B cell (primary cell): Measurements from ENCODE around the gene C2CD4C. TPM values are rescaled to one million over a fixed set of nuclear protein-coding genes. Genes with fewer than 3 reads are reported as not detected.

Experiments used
- ATAC-seq: fragments of 200-7000 bp; cut with Tn5 transposase; one replicate; pipeline ENCODE4 v1.10.0; 2021; ENCODE audit warnings: low read depth, mild to moderate bottlenecking, moderate number of reproducible peaks, moderate library complexity
- CTCF ChIA-PET: fragments of 350-600 bp; sonication (Branson Sonifier 250); formaldehyde crosslinking; loops from one replicate; lab custom pipeline; 2021; ENCODE audit warnings: antibody characterized with exemption, inconsistent platforms; lab: Charles Lee
- POLR2A ChIA-PET: fragments of 350-600 bp; sonication (Branson Sonifier 250); formaldehyde crosslinking; loops from one replicate; lab custom pipeline; 2021; ENCODE audit warnings: antibody characterized with exemption; lab: Charles Lee
- DNase-seq: peaks from one replicate; pipeline ENCODE4 v3.0.0; 2013
- H2AFZ ChIP-seq: 2 replicates; pipeline ENCODE4 v1.6.1; 2012; ENCODE audit warnings: mild to moderate bottlenecking, low read depth, low read length; ENCODE audit not compliant: insufficient read depth, poor library complexity, severe bottlenecking
- H3K27ac ChIP-seq, 2 donors: 1 replicate in 1 of 2; 2 replicates in 1 of 2; pipeline ENCODE4 v1.5.1; 2012 to 2013; ENCODE audit warnings: low read length in 2 of 2, mild to moderate bottlenecking in 2 of 2, moderate library complexity in 1 of 2
- H3K27me3 ChIP-seq, 4 experiments: fragments of 200-600 bp in 1 of 4; sonication (generic) in 1 of 4; replicated peaks in 1 of 4; 1 replicate in 2 of 4; 2 replicates in 2 of 4; pipeline versions ENCODE4 v1.6.1 to v1.7.0; 2013 to 2016; ENCODE audit warnings: low read length in 3 of 4, mild to moderate bottlenecking in 2 of 4, mixed read lengths in 1 of 4, moderate library complexity in 1 of 4; ENCODE audit not compliant: insufficient read depth in 4 of 4, control insufficient read depth in 3 of 4; ENCODE audit errors: control extremely low read depth in 1 of 4
- H3K36me3 ChIP-seq, 2 experiments: replicated peaks in 1 of 2; 1 replicate in 1 of 2; 2 replicates in 1 of 2; pipeline versions ENCODE4 v1.6.1 to v1.7.1; 2013; ENCODE audit warnings: low read length in 1 of 2; ENCODE audit not compliant: insufficient read depth in 2 of 2, control insufficient read depth in 1 of 2; ENCODE audit errors: control extremely low read depth in 1 of 2, extremely low read depth in 1 of 2
- H3K4me1 ChIP-seq, 2 donors: fragments of 200-600 bp in 1 of 2; sonication (generic) in 1 of 2; 1 replicate in 1 of 2; 2 replicates in 1 of 2; pipeline versions ENCODE4 v1.5.1 to v1.6.1; 2013 to 2017; ENCODE audit warnings: low read length in 2 of 2; ENCODE audit not compliant: control insufficient read depth in 2 of 2, insufficient read depth in 2 of 2
- H3K4me2 ChIP-seq: replicated peaks from 2 replicates; pipeline ENCODE3; 2012; ENCODE audit warnings: mild to moderate bottlenecking, low read depth, low read length; ENCODE audit not compliant: poor library complexity, severe bottlenecking
- H3K4me3 ChIP-seq, 5 experiments: fragments of 200-600 bp in 1 of 5; sonication (generic) in 1 of 5; 1 replicate in 3 of 5; 2 replicates in 2 of 5; pipeline versions ENCODE4 v1.5.1 to v1.7.0; 2011 to 2016; ENCODE audit warnings: low read length in 4 of 5, mild to moderate bottlenecking in 4 of 5, low read depth in 2 of 5, control low read depth in 1 of 5, moderate library complexity in 1 of 5; ENCODE audit not compliant: insufficient read depth in 1 of 5; ENCODE audit errors: control extremely low read depth in 1 of 5, extremely low read depth in 1 of 5
- H3K79me2 ChIP-seq: fragments of 200-600 bp; sonication (generic); one replicate; pipeline ENCODE4 v1.6.0; 2016; ENCODE audit warnings: low read length; ENCODE audit not compliant: control insufficient read depth, insufficient read depth
- H3K9ac ChIP-seq: fragments of 200-600 bp; sonication (generic); 2 replicates; pipeline ENCODE4 v1.6.1; 2017; ENCODE audit warnings: mild to moderate bottlenecking, low read length, moderate library complexity
- H3K9me3 ChIP-seq, 3 donors: one replicate each; pipeline versions ENCODE4 v1.6.1 to v1.7.1; 2013; ENCODE audit warnings: low read length in 2 of 3; ENCODE audit not compliant: control insufficient read depth in 2 of 3, insufficient read depth in 1 of 3; ENCODE audit errors: control extremely low read depth in 1 of 3
- H4K20me1 ChIP-seq: 2 replicates; pipeline ENCODE4 v1.6.0; 2012; ENCODE audit warnings: mild to moderate bottlenecking, low read length; ENCODE audit not compliant: insufficient read depth, control insufficient read depth, poor library complexity, severe bottlenecking
- H3K27ac Mint-ChIP-seq: one replicate; pipeline ENCODE4 v1.8.0; 2021; ENCODE audit warnings: mixed read lengths
- H3K27me3 Mint-ChIP-seq: one replicate; pipeline ENCODE4 v1.8.0; 2021; ENCODE audit warnings: mixed read lengths
- H3K4me1 Mint-ChIP-seq: one replicate; pipeline ENCODE4 v1.8.0; 2021; ENCODE audit warnings: mixed read lengths
- H3K4me3 Mint-ChIP-seq: one replicate; pipeline ENCODE4 v1.8.0; 2021; ENCODE audit warnings: mixed read lengths
- H3K9me3 Mint-ChIP-seq: one replicate; pipeline ENCODE4 v1.8.0; 2022; ENCODE audit warnings: mixed read lengths; ENCODE audit not compliant: insufficient read depth
- EZH2 ChIP-seq: IDR thresholded peaks from 2 replicates; pipeline ENCODE4 v1.6.1; 2012; ENCODE audit warnings: borderline replicate concordance, low read depth, mild to moderate bottlenecking, moderate library complexity, low read length; ENCODE audit not compliant: insufficient read depth, poor library complexity, severe bottlenecking
- WGBS: methylation state at CpG from one replicate; pipeline ENCODE4 v1.1.5; 2013; ENCODE audit warnings: missing lambda C conversion rate; ENCODE audit not compliant: insufficient coverage; 5-methylcytosine and 5-hydroxymethylcytosine counted together
- intact Hi-C: fragments of 100-400 bp; cut with micrococcal nuclease; formaldehyde crosslinking; loops from one replicate; pipeline ENCODE4 v1.10.0; 2022
- polyA plus RNA-seq: library from polyadenylated mRNA; depleted of rRNA; stranded (reverse); fragments of >200 nt; gene quantifications from 2 replicates; pipeline ENCODE4 v1.2.3, GENCODE V29; 2012
- total RNA-seq, 2 donors: library from RNA; stranded (reverse); fragments of 120-200 nt in 1 of 2; gene quantifications; 1 replicate in 1 of 2; 2 replicates in 1 of 2; pipeline versions ENCODE4 v1.2.3 to v1.2.4, GENCODE V29; 2013 to 2022
- TF ChIP-seq, protein P1 (sequence below): fragments of 200-600 bp; IDR thresholded peaks from one replicate; pipeline ENCODE4 v1.8.0; 2022; ENCODE audit warnings: antibody characterized with exemption, mild to moderate bottlenecking

The C2CD4C gene
- total and polyA plus RNA-seq, 2 donors (not counting 1 experiment from before 2014, with no cell fraction given) = not detected

DNA sequence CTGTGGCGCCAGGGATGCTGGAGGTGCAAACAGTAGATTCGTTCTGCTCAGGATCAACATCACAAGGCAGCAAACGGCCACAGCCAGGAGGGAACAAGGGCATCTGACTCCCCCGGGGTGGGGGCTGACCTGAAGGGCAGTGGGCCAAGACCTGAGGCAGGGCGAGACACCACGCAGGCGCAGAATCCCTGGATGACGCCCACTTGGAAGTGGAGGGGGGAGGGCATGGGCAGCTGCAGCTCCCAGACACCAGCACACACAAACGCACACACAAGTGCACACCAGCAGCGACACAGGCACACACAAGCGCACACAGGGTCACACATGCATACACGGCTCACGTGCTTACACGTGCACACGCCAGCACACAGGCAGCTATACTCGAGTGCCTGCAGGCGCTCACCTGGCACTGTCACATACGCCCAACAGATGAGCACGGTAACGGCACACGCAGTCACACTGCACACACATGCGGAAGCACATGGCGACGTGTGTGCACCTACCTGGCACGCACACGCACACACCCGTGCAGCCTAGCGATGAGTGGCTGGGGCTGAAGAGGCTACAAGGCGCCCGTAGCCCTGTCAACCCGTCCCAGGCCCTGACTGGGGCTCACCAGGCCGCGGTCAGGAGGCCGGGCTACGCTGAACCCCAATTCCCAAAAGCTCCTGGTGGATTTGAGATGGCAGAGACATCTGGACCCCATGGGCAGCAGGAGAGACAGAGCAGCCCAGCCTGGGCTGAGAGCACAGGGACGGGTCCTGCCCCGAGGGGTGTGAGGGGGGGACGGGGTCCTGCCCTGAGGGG, 5.5 kb downstream of the C2CD4C start:
- Mint-ChIP-seq H3K27me3 (peaks cover 15% of the 10 kb centered on the region), H3K4me3 (no peak overlapping the region), H3K4me1 (no peaks in the 10 kb centered on the region), H3K9me3 (no peaks in the 10 kb centered on the region), H3K27ac (no peak overlapping the region)
- Histone ChIP-seq H3K36me3 (no peaks in the 10 kb centered on the region), H3K4me1 (peaks cover 5% of the 10 kb centered on the region in 2 donors), H4K20me1 (no peaks in the 10 kb centered on the region), H2AFZ (no peak overlapping the region), H3K4me3 (no peak overlapping the region), H3K27me3 (peaks cover 0 to 24% (median 3%) of the 10 kb centered on the region in 4 experiments), H3K27ac (no peak overlapping the region), H3K9me3 (peaks cover 0 to 24% (median 0%) of the 10 kb centered on the region in 3 donors), H3K79me2 (no peaks in the 10 kb centered on the region), H3K9ac (no peak overlapping the region), H3K4me2 (no peak overlapping the region)
- ATAC-seq (no peak), DNase-seq (no peak)
- no peak for TF ChIP-seq EZH2
- TF ChIP-seq, protein P1, sequence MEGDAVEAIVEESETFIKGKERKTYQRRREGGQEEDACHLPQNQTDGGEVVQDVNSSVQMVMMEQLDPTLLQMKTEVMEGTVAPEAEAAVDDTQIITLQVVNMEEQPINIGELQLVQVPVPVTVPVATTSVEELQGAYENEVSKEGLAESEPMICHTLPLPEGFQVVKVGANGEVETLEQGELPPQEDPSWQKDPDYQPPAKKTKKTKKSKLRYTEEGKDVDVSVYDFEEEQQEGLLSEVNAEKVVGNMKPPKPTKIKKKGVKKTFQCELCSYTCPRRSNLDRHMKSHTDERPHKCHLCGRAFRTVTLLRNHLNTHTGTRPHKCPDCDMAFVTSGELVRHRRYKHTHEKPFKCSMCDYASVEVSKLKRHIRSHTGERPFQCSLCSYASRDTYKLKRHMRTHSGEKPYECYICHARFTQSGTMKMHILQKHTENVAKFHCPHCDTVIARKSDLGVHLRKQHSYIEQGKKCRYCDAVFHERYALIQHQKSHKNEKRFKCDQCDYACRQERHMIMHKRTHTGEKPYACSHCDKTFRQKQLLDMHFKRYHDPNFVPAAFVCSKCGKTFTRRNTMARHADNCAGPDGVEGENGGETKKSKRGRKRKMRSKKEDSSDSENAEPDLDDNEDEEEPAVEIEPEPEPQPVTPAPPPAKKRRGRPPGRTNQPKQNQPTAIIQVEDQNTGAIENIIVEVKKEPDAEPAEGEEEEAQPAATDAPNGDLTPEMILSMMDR = no peak
- ChIA-PET POLR2A (no interaction called here), CTCF (no interaction called here)
- WGBS = 89% methylated on average over 35 of the region's 38 CpGs
- intact Hi-C loops = no loop called here

DNA sequence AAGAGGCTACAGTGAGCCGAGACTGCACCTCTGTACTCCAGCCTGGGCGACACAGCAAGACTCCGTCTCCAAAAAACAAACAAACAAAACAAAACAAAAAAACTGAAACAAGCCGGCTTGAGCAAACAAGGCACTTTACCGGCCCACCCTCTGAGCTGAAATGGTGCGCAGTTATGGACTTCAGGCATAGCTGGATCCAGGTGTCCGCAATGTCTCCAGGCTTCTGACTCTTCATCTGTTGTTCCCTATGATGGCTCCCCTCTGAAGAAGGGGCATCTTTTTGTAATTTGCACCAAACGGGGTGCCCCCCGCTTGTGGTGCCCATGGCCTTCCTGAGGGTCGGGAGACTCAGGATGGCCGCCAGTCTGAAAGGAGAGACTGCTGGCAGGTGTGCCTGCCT, 6.2 kb downstream of the C2CD4C start:
- TF ChIP-seq, protein P1 = no peak
- TF ChIP-seq EZH2 = no peak
- no peak for ATAC-seq
- no peaks in the 10 kb centered on the region for H3K4me1 ChIP-seq
- peaks cover 0 to 17% (median under 1%) of the 10 kb centered on the region in 4 experiments for H3K27me3 ChIP-seq
- WGBS = 87% methylated on average over 11 of the region's 11 CpGs
- Mint-ChIP-seq H3K9me3 (no peaks in the 10 kb centered on the region), H3K4me1 (no peaks in the 10 kb centered on the region), H3K4me3 (no peak overlapping the region), H3K27ac (no peak overlapping the region), H3K27me3 (peaks cover 15% of the 10 kb centered on the region)
- no peaks in the 10 kb centered on the region for H3K36me3 ChIP-seq
- no peak for DNase-seq
- intact Hi-C loops = no loop called here
- peaks cover 0 to 24% (median 0%) of the 10 kb centered on the region in 3 donors for H3K9me3 ChIP-seq
- H3K9ac ChIP-seq = no peak overlapping the region
- no peak overlapping the region for H3K4me3 ChIP-seq
- H2AFZ ChIP-seq = no peak overlapping the region
- ChIA-PET POLR2A (no interaction called here), CTCF (no interaction called here)
- no peak overlapping the region for H3K27ac ChIP-seq
- H3K4me2 ChIP-seq = no peak overlapping the region
- H4K20me1 ChIP-seq = no peaks in the 10 kb centered on the region
- no peaks in the 10 kb centered on the region for H3K79me2 ChIP-seq
